C1 segment of cervical spinal cord (tissue), 14 donors: ENCODE results near the gene SORL1.
"Not testable (repeated sequence)": the region's sequence is repeated elsewhere in the genome, so short reads cannot be mapped to it uniquely, and the experiment has no call there.

Source experiments
- DNase-seq, 14 donors: peaks; one replicate each; lab custom pipeline; 2025; lab: John Stamatoyannopoulos, UW

The SORL1 gene

GRCh38 chr11:121625777-121626506, 173.8 kb downstream of the SORL1 start:
- DNase-seq: peak in 1 of 14 donors; percentile 6

GRCh38 chr11:121626507-121626875, 174.4 kb downstream of the SORL1 start:
- no peak for DNase-seq

GRCh38 chr11:121626980-121627379, 174.9 kb downstream of the SORL1 start:
- DNase-seq: no peak

- DNase-seq: no peak
Measured at GRCh38 chr11:121630041-121630440, 177.9 kb downstream of the SORL1 start.

- no peak for DNase-seq
Measured at GRCh38 chr11:121631456-121631855, 179.3 kb downstream of the SORL1 start.

- no peak for DNase-seq
Measured at GRCh38 chr11:121634273-121634672, 182.2 kb downstream of the SORL1 start.

- DNase-seq: no peak
Measured at GRCh38 chr11:121634889-121635288, 182.8 kb downstream of the SORL1 start.

- no peak for DNase-seq
Measured at GRCh38 chr11:121636081-121636799, 184.1 kb downstream of the SORL1 start.

GRCh38 chr11:121636800-121637176, 184.7 kb downstream of the SORL1 start:
- DNase-seq: no peak

GRCh38 chr11:121637587-121637986, 185.5 kb downstream of the SORL1 start:
- not testable (repeated sequence) for DNase-seq

- DNase-seq: no peak
Measured at GRCh38 chr11:121643479-121644186, 191.5 kb downstream of the SORL1 start.

- no peak for DNase-seq
Measured at GRCh38 chr11:121644187-121644512, 192.0 kb downstream of the SORL1 start.

- no peak for DNase-seq
Measured at GRCh38 chr11:121645001-121645400, 192.9 kb downstream of the SORL1 start.

GRCh38 chr11:121645596-121645995, 193.5 kb downstream of the SORL1 start:
- DNase-seq: no peak

GRCh38 chr11:121648306-121648705, 196.2 kb downstream of the SORL1 start:
- no peak for DNase-seq

- no peak for DNase-seq
Measured at GRCh38 chr11:121649798-121650197, 197.7 kb downstream of the SORL1 start.

- DNase-seq: no peak
Measured at GRCh38 chr11:121650351-121651256, 198.5 kb downstream of the SORL1 start.

- DNase-seq: no peak
Measured at GRCh38 chr11:121651257-121651605, 199.1 kb downstream of the SORL1 start.

GRCh38 chr11:121652971-121653370, 200.9 kb downstream of the SORL1 start:
- peak in 1 of 14 donors; percentile 28 for DNase-seq

GRCh38 chr11:121654259-121654842, 202.2 kb downstream of the SORL1 start:
- DNase-seq: no peak

- peak in 1 of 14 donors; percentile 48 for DNase-seq
Measured at GRCh38 chr11:121654843-121655536, 202.9 kb downstream of the SORL1 start.
